Transverse colon (tissue), 3 donors: ENCODE results near the gene ZBTB8OS.

Experiments
- EP300 ChIP-seq: sonication (generic); formaldehyde crosslinking; IDR thresholded peaks from one replicate; pipeline ENCODE4 v1.6.1; 2017; ENCODE audit warnings: antibody characterized with exemption, low read depth
- POLR2A ChIP-seq: fragments of 450-650 bp; IDR thresholded peaks from one replicate; pipeline ENCODE4 v1.6.1; 2016; ENCODE audit warnings: antibody characterized with exemption, mild to moderate bottlenecking, moderate library complexity
- TF ChIP-seq, protein P1 (sequence below), 5 experiments: fragments of 200-600 bp in 3 of 5; fragments of 450-650 bp in 2 of 5; sonication (generic) in 3 of 5; IDR thresholded peaks; 1 replicate in 2 of 5; 2 replicates in 3 of 5; pipeline ENCODE4 v1.5.1; 2016 to 2017; ENCODE audit warnings: antibody characterized with exemption in 5 of 5, inconsistent platforms in 3 of 5, mild to moderate bottlenecking in 2 of 5, moderate library complexity in 1 of 5

DNA sequence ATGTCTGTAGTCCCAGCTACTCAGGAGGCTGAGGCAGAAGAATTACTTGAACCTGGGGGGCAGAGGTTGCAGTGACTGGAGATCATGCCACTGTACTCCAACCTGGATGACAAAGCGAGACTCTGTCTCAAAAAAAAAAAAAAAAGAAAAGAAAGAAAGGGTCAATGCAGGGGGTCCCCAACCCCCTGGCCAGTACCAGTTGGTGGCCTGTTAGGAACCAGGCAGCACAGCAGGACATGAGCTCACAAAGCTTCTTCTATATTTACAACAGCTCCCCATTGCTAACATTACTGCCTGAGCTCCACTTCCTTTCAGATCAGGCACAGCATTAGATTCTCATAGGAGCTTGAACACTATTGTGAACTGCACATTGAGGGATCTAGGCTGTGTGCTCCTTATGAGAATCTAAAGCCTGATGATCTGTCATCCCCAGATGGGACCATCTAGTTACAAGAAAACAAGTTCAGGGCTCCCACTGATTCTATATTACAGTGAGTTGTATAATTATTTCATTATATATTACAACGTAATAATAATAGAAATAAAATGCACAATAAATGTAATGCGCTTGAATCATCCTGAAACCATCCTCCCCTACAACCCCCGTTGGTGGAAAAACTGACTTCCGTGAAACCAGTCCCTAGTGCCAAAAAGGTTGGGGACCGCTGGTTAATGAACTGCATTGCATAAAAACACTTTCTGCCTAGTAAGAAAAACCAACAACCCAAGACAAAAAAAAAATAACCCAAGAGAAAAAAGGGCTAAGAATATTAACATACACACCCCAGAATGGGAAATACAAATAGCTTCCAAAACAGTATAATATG, 2.8 kb downstream of the ZBTB8OS start:
- no peak for TF ChIP-seq POLR2A
- no peak for TF ChIP-seq EP300
- TF ChIP-seq, protein P1, sequence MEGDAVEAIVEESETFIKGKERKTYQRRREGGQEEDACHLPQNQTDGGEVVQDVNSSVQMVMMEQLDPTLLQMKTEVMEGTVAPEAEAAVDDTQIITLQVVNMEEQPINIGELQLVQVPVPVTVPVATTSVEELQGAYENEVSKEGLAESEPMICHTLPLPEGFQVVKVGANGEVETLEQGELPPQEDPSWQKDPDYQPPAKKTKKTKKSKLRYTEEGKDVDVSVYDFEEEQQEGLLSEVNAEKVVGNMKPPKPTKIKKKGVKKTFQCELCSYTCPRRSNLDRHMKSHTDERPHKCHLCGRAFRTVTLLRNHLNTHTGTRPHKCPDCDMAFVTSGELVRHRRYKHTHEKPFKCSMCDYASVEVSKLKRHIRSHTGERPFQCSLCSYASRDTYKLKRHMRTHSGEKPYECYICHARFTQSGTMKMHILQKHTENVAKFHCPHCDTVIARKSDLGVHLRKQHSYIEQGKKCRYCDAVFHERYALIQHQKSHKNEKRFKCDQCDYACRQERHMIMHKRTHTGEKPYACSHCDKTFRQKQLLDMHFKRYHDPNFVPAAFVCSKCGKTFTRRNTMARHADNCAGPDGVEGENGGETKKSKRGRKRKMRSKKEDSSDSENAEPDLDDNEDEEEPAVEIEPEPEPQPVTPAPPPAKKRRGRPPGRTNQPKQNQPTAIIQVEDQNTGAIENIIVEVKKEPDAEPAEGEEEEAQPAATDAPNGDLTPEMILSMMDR (IDR thresholded peaks at IDR 0.05) = no peak
